GM10248 (cell line): ENCODE data around the gene RUVBL2.

Experiments
- CTCF ChIA-PET: fragments of 300-600 bp; sonication (Branson Sonifier 250); formaldehyde crosslinking; extraction: SDS; loops from one replicate; lab custom pipeline; 2021; ENCODE audit warnings: antibody characterized with exemption; lab: Yijun Ruan, JAX
- POLR2A ChIA-PET: fragments of 350-650 bp; sonication (Branson Sonifier 250); formaldehyde crosslinking; extraction: SDS; loops from one replicate; lab custom pipeline; 2020; ENCODE audit warnings: antibody characterized with exemption; lab: Yijun Ruan, JAX
- DNase-seq: peaks from one replicate; pipeline ENCODE4 v3.0.0; 2012; ENCODE audit errors: extremely low spot score
- TF ChIP-seq, protein P1 (sequence below): IDR thresholded peaks from 2 replicates; pipeline ENCODE4 v1.5.1; 2012; ENCODE audit warnings: mild to moderate bottlenecking, low read depth; ENCODE audit errors: extremely low read depth, missing control alignments, control extremely low read depth

Gene RUVBL2

DNA sequence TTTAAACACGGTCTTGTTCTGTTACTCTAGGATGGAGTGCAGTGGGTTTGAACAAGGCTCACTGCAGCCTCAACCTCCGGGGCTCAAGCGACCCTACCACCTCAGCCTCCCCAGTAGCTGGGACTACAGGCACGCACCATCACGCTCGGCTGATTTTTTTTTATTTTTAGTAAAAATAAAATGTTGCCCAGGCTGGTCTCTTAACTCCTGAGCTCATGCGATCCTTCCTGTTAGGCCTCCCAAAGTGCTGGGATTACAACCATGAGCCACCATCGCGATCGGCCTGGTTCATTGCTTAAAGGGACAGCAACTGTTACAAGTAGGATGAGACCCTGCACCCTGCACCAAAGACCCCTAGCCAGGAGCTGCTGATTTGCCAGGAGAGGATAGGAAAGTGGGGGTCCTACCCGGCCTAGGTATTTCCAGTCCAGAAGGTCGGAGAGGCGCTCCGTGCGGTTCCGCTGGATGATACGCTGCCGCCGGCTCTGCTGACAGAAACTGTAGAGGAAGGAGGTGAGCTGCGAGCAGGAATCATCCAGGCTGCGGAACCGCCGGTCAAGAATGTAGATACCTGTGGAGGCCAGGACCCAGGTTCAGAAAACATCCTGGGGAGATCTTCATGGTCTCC lies 23.4 kb upstream of the RUVBL2 start:
- CTCF ChIA-PET: interaction anchor here (0.6 to 6.3 kb wide), 46 partner anchors 8 to 324 kb away, joined by 3 to 53 read pairs (median 4); partner anchors contain the start of genes BAX, BCAT2, CA11 and DHDH
- no peak for DNase-seq
- POLR2A ChIA-PET: interaction anchor here (0.6 to 1.7 kb wide), 9 partner anchors 8 to 149 kb away, joined by 3 to 10 read pairs (median 4); no protein-coding TSS in a partner anchor
- TF ChIP-seq, protein P1, sequence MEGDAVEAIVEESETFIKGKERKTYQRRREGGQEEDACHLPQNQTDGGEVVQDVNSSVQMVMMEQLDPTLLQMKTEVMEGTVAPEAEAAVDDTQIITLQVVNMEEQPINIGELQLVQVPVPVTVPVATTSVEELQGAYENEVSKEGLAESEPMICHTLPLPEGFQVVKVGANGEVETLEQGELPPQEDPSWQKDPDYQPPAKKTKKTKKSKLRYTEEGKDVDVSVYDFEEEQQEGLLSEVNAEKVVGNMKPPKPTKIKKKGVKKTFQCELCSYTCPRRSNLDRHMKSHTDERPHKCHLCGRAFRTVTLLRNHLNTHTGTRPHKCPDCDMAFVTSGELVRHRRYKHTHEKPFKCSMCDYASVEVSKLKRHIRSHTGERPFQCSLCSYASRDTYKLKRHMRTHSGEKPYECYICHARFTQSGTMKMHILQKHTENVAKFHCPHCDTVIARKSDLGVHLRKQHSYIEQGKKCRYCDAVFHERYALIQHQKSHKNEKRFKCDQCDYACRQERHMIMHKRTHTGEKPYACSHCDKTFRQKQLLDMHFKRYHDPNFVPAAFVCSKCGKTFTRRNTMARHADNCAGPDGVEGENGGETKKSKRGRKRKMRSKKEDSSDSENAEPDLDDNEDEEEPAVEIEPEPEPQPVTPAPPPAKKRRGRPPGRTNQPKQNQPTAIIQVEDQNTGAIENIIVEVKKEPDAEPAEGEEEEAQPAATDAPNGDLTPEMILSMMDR: no peak

DNA sequence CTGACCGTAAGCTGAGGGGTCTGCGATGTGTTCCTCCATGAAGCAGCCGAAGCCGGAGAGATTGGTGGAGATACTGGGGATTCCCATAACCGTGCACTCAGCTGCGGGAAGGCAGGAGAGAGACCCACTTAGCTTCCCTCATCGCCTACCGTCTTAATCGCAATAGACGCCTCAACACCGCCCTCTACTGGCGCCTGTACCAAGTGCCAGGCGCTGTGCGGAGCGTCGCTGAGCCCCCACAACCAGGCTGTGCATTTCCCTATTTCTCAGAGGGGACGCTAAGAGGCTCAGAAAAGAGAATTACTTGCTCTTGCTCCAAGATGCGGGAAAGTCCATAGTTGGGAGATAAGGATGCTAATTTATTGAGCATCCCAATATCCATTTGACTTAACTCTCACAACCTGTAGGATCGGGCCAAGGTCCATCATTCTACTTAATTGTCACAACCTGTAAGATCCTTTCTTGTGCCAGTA lies 22.7 kb upstream of the RUVBL2 start:
- DNase-seq: peak; percentile 77
- TF ChIP-seq, protein P1: peak; percentile 93
- ChIA-PET CTCF (interaction anchor here (0.6 to 6.3 kb wide), 46 partner anchors 9 to 325 kb away, joined by 3 to 53 read pairs (median 4); partner anchors contain the start of genes BAX, BCAT2, CA11 and DHDH), POLR2A (interaction anchor here (0.6 to 1.7 kb wide), 8 partner anchors 8 to 149 kb away, joined by 3 to 10 read pairs (median 4); no protein-coding TSS in a partner anchor)

DNA sequence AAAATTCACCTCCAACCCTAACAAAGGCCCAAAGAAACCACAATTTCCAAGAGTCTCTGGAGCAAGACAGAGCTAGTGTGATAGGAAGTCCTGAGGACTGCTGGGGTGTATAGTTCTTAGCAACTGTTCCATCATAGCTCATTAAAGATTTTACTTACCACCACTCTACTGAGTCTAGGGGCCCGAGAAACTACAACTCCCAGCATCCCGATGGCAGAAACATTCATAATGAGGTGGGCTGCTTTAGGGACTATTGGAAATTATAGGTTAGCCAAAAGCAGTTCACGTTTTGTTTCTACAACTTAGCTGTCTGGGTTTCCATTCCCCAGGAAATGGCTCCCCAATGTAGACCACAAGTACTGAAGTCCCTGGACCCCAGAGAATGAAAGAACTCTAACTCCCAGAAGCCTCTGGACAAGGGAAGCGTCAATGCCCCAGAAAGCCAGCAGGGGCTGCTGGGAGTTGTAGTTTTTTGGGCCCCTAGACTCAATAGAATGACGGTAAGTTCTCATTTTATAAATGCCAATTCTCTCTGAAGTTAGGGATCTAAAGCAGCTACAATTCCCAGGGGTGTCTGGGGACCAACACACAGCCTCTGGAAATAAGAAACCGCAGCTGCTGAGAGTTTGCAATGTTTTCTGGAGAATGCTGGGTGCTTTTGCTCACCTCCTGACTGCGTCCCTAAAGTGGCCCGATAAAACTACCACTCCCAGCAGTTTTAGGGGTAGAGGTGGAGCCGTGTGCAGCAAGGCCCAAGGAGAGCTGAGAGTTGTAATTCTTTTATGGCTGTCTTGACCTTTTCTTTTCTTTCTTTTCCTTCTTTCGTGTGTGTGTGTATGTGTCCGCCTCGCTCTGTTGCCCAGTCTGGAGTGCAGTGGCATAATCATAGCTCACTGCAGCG lies 17.5 kb upstream of the RUVBL2 start:
- no peak for DNase-seq
- TF ChIP-seq, protein P1: no peak
- POLR2A ChIA-PET: interaction anchor here (0.5 to 2.6 kb wide), 3 partner anchors 10 to 85 kb away, joined by 3 to 28 read pairs (median 4); partner anchors contain the start of gene FTL
- CTCF ChIA-PET: interaction anchor here (1.2 to 10.4 kb wide), 5 partner anchors 9 to 188 kb away, joined by 3 to 129 read pairs (median 16); partner anchors contain the start of genes GYS1 and RUVBL2

DNA sequence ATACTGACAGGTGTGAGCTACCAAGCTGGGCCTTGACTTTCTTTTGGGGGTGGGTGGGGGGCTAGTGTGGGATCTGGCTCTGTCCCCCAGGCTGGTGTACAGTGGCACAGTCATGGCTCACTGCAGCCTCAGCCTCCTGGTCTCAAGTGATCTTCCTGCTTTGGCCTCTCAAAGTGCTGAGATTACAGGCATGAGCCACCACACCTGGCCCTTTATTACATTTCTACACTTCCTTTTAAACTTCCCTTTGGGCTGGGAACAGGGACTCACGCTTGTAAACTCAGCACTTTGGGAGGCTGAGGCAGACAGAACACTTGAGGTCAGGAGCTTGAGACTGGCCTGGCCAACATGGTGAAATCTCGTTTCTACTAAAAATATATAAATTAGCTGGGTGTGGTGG lies 16.6 kb upstream of the RUVBL2 start:
- DNase-seq: no peak
- POLR2A ChIA-PET: interaction anchor here (0.8 to 2.6 kb wide), 2 partner anchors 10 to 13 kb away, joined by 3 to 28 read pairs; partner anchors contain the start of gene FTL
- CTCF ChIA-PET: interaction anchor here (1.2 to 10.4 kb wide), 5 partner anchors 10 to 189 kb away, joined by 6 to 129 read pairs (median 16); partner anchors contain the start of genes GYS1 and RUVBL2
- TF ChIP-seq, protein P1: no peak

DNA sequence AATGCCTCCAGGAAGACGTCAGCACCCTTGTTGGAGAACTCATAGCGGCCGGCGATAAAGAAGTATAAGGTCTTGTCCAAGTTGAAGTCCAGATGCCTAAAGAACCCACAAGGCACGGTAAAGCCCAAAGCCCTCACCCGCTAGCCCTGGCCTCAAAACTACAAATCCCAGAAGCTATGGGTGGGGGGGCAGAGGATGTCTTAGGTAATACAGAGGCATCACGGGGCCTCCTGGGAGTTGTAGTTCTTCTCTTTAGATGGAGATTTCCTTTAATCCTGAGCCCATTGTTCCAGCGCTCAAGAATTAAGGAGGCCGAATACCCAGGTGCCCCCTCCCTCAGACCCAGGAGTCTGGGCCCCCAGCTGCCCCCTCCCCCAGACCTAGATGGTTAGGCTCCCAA lies 11.4 kb upstream of the RUVBL2 start:
- ChIA-PET POLR2A (interaction anchor here (0.8 kb wide), 1 partner anchor 110 kb away, joined by 3 read pairs; no protein-coding TSS in a partner anchor), CTCF (interaction anchor here (2.4 to 10.4 kb wide), 3 partner anchors 10 to 140 kb away, joined by 6 to 129 read pairs (median 47); partner anchors contain the start of genes GYS1 and RUVBL2)
- TF ChIP-seq, protein P1: no peak
- no peak for DNase-seq

DNA sequence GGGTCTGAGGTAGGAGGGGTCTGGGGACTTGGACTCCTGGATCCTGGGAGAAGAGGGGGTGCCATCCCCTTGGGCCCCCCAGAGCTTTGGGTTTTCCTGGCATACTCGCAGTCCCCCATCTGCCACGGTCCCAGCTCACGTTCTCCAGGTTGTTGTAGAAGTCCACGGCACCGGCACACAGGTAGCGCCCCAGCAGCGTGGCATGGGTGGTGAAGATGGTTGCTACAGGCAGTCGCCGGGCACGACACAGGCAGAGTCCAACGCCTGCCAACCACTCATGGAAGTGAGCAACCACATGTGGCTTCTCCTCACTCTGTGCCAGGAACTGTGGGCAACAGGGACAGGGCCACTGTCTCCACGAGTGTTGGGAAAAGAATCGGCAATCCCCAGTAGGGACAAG lies 8.0 kb upstream of the RUVBL2 start:
- CTCF ChIA-PET: interaction anchor here (1.3 to 10.4 kb wide), 3 partner anchors 7 to 14 kb away, joined by 3 to 129 read pairs (median 11); partner anchors contain the start of genes GYS1 and RUVBL2
- POLR2A ChIA-PET: interaction anchor here (0.6 to 2.1 kb wide), 5 partner anchors 8 to 469 kb away, joined by 3 to 11 read pairs (median 3); partner anchors contain the start of genes FTL and RUVBL2
- no peak for DNase-seq
- TF ChIP-seq, protein P1: no peak
